ENCODE measurements around the gene DBH.

The DBH gene

GRCh38 chr9:133635533-133636531, at the start of gene DBH:
DBH (plus strand) TSS chr9:133636363; CDS start chr9:133636372, 9 bp downstream.
- DNase-seq: no peak

DNA sequence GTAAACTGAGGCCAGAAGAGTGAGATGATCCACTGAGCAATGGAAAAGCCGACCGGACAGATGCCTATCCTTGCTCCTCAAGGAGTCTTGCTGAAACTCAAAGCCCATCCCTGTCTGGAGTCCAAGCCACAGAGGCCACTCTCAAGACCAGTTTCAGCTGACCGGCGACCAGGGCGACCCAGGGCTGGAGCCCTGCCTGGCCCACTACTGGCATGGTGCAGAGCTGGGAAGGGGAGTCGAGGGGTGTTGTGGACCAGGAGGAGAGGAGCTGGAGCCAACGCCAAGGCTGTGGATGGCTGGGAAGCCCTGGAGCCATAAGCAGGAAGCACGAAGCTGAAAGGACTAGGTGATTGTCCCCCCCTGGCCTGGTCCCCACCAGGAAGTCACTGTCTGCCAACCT, 49.1 kb upstream of the DBH start:
- DNase-seq: no peak

GRCh38 chr9:133587466-133587865, 48.7 kb upstream of the DBH start:
- DNase-seq: no peak

GRCh38 chr9:133589454-133590227, 46.5 kb upstream of the DBH start:
- DNase-seq: no peak

GRCh38 chr9:133590231-133590855, 45.8 kb upstream of the DBH start:
- no peak for DNase-seq

DNA sequence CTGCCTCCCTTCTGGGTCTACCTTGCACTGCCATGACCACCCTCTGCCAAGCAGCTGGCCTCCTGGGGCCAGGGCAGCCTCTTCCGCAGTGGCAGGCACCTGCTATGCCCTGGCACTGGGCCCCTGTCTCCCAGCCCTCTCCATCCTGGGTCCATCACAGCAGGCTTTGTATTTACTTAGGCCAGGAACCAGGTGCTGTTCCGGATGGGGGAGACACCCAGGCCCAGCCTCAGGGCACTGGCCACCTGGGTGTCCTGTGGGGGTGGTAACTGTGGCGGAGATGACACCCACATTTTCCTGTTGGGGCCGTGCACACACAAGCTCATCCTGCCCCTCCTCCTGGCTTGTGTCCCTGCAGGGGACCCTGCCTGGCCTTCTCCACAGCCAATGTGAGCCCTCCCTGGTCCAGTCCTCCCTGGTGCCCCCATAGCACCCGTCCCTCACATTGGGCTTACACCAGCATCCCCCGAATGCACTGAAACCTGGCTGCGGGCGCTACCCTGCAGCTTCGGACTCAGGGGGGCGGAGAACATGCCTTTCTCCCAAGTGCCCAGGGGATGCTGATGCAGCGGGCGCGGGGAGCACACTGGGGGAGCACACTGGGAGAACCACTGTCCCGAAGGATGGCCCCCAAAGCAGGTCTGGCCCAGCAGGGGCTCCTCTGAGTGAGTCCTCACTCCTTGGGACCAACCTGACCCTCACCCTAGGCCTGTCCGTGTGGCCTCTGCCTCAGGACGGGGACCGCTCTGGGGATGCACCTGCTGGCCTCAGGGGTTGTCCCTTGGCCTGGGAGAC, 44.9 kb upstream of the DBH start:
- peak; percentile 64 for DNase-seq

- no peak for DNase-seq
Observed at GRCh38 chr9:133591985-133592384, 44.2 kb upstream of the DBH start.

GRCh38 chr9:133592731-133593409, 43.3 kb upstream of the DBH start:
- peak; percentile 24 for DNase-seq

DNA sequence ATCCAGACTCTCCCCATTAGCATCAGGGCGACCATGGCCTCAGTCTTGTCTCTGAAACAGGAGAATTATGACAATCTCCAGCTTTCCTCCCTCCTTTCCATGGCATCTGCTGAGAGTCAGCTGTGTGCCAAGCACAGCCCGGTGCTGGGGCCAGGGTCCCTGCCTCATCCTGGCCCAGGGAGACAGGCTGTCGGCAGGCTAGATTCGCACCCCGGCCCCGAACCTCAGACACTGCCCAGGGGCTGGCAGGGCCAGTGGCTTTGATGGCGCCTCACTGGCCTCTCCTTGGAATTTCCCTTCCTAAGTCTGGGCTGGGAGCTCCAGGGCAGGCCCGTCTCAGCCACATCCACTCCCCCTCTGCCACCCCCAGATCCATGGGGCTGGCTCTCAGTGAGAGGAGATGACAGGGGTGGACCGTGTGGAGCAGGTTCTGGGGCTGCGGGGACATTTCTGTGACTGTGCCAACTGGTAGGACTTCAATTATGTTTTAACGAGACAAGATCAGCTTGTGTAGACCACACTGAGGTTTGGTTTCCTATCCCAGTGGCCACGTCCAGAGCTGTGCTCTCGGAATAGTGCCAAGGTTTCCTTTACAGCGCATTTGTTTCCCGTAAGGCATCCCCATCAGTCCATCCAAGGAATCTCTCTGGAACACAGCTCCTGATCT, 42.4 kb upstream of the DBH start:
- no peak for DNase-seq

- DNase-seq: no peak
Observed at GRCh38 chr9:133594310-133594709, 41.9 kb upstream of the DBH start.

GRCh38 chr9:133595910-133596309, 40.3 kb upstream of the DBH start:
- DNase-seq: no peak

- peak; percentile 67 for DNase-seq
Observed at GRCh38 chr9:133597316-133597957, 38.7 kb upstream of the DBH start.

DNA sequence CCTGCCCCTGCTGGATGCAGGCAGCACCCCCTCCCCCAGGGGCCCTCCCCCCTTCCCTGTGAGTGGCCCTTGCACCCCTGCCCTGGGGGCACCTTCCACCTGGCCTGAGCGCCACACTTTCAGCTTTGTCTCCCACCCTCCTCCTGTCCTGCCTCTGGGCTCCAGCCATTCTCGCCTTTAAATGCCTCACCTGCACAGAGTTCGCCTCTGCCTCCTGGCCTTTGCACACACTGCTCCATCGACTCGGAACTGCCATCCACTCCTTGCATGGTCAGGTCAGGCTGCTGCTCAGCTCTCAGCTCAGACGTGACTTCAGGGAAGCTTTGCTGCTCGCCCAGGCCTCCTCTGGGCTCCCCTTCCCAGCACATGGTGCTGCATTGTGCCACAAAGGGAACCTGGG, 37.2 kb upstream of the DBH start:
- DNase-seq: no peak

GRCh38 chr9:133599470-133600173, 36.5 kb upstream of the DBH start:
- DNase-seq: no peak

DNA sequence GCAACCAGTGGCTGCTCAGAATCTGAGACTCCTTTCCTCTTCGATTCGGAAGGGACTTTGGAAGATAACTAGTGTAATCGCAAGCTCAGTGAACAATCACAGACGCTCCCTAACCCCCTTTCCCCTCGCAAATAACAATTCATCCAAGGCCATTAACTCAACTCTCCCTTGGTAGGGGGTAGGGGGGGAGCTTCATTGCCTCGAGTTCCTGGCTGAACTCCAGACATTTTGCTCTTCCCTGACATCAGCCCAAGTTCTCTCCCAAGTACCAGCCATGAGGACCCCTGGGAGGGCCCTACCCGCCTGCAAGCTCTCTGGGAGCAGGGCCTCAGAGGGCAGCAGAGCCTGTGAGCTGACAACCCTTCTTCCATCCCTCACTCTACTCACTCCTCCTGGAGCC, 35.4 kb upstream of the DBH start:
- DNase-seq: no peak

DNA sequence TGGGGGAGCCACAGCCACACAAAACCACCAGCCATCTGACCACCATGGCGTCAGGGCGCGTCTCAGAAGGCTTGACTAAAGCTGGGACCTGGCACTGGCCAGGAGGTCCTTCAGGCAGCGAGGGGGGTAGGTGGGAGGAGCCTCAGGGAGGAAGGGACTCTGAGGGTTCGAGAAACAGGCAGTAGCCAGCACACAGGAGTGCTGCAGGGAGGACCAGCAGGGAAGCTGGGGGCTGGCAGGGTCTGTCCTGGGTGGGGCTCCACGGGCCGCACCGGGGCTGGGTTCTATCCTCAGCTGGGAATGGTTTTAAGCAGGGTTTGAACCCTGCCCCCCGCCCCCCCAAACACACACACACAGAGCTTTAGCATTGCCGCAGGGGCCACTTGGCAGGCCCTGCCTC, 34.4 kb upstream of the DBH start:
- DNase-seq: no peak

DNA sequence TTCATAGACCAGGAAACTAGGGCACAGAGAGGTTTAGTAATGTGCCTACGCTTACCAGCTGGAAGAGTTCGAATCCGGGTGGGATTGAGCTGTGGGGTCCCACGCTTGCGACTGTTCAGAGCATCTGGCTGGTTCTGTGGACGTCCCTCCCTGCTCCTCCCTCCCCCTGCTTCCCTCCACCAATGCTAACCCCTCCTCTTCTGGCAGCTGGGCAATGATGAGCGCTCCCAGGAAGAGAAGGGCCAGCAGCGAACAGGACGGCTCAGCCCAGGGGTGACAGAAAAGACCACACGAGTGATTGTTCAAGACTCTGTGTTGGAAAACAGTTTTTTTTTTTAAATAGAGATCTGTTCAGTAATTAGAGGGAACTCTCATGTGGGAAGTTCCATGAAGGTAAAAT, 33.9 kb upstream of the DBH start:
- no peak for DNase-seq

DNA sequence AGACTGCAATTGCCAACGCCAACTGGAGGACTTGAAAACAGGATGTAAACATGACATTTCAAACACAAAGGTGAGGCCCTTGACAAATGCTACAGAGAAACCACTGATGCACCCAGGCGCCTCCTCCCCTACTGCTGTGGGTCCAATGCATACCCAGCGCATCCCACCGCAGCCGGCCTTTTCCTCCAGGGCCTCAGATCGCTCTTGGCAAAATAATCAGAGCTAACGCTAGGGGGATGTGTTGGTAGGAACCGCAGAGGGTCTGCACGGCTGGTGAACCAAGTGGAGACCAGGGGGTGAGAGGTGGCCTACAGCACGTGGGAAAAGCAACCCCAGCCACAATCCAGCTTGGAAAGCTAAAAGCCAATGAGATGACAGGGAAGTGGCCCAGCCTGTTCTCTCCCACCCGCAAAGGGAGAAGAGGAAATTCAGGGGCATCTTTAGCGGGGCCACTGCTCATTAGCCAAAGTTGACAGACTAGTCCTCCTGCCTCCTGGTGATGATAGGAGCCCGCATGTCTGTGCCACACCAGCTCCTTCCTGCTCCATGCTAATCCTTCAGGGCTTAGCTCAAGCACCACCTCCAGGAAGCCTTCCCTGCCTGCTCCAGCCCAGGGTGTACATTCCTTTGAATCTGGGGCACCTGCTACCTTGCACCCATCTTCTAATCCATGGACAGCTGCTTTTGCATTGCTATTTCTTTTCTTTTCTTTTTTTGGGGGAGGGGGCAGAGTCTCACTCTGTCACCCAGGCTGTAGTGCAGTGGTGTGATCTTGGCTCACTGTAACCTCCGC, 32.8 kb upstream of the DBH start:
- peak; percentile 80 for DNase-seq

- DNase-seq: peak; percentile 29
Observed at GRCh38 chr9:133604214-133604613, 31.9 kb upstream of the DBH start.

All from DMS53 (cell line).